ENCODE measurements around the gene MAPK13. TPM values are rescaled to one million over a fixed set of nuclear protein-coding genes. Genes with fewer than 3 reads are reported as not detected.
"Not testable (repeated sequence)": the region's sequence is repeated elsewhere in the genome, so short reads cannot be mapped to it uniquely, and the experiment has no call there.

Gene MAPK13
- 8.1 and 10.8 TPM in 2 replicates for total RNA-seq

DNA sequence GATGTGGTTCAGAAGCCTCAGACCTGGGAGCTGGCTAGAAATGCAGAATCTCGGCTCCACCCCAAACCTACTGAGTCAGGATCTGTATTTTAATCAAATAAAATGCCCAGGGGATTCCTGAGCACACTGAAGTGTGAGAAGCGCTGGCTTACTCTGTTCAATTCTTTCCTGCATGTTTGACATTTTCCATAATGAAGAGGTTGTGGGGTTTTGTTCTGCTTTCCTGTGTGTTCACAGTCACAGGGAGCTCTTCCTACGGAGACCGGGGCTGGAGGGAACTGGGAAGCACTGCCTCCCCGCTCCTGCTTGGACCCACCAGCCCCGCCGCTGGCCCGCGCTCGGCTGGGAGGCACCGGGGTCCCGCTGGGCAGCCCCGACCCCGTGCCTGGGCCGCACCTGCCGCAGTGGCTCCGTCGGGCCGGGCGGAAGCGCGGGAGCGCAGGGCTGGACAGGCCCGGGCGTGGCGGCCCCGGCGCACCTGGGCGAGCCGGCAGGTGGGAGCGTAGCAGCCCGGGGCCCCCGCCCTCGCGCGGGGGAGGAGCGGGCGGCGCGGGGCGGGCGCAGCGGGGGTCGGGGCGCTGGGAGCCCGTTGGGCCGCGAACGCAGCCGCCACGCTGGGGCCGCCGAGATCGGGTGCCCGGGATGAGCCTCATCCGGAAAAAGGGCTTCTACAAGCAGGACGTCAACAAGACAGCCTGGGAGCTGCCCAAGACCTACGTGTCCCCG, at the start of gene MAPK13:
Gene MAPK13 (plus strand): TSS at position 573 of the 726 bp plus-strand sequence. CDS start 70 bp downstream, at position 643.
- TF ChIP-seq, protein P1, sequence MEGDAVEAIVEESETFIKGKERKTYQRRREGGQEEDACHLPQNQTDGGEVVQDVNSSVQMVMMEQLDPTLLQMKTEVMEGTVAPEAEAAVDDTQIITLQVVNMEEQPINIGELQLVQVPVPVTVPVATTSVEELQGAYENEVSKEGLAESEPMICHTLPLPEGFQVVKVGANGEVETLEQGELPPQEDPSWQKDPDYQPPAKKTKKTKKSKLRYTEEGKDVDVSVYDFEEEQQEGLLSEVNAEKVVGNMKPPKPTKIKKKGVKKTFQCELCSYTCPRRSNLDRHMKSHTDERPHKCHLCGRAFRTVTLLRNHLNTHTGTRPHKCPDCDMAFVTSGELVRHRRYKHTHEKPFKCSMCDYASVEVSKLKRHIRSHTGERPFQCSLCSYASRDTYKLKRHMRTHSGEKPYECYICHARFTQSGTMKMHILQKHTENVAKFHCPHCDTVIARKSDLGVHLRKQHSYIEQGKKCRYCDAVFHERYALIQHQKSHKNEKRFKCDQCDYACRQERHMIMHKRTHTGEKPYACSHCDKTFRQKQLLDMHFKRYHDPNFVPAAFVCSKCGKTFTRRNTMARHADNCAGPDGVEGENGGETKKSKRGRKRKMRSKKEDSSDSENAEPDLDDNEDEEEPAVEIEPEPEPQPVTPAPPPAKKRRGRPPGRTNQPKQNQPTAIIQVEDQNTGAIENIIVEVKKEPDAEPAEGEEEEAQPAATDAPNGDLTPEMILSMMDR (IDR thresholded peaks at IDR 0.05; ENCODE audit: insufficient read depth, low read depth, low read length): no peak
- peak; percentile 39 for DNase-seq (ENCODE audit: low read depth)
- peak within 1 kb of the TSS; percentile 32 for H3K4me3 ChIP-seq (ENCODE audit: low read depth, low read length)

DNA sequence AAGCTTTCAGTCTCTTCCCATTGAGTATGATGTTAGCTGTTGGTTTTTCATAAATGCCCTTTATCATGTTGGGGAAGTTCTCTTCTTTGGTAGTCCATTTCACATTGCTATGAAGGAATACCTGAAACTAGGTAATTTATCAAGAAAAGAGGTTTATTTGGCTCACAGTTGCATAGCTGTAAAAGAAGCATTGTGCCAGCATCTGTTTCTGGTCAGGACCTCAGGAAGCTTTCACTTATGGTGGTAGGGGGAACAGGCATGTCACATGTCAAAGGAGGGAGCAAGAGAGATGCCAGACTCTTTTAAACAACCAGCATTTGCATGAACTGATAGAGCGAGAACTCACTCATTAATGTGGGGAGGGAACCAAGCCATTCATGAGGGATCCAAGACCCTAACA, 48.0 kb upstream of the MAPK13 start:
- no peak for DNase-seq (ENCODE audit: low read depth)
- H3K4me3 ChIP-seq (ENCODE audit: low read depth, low read length): no peak overlapping the region
- TF ChIP-seq, protein P1 (IDR thresholded peaks at IDR 0.05; ENCODE audit: insufficient read depth, low read depth, low read length): no peak

DNA sequence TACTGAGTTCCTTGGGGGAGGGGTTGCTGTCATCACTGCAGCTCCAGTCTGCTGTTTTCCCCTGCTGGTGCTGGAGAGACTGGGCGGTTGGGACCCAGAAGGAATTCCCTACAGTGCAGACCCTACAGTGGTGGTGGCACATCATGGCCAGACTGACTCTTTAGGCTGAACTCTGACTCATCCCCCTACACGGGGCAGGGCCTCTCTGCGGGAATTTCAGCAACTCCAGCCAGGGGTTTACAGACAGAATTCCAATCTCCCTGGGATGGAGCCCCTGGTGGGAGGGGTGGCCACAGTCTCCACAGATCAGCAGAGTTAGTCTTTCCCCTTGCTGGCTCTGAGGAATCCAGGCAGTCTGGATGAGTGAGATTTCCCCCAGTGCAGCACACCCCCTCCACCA, 46.9 kb upstream of the MAPK13 start:
- no peak for DNase-seq (ENCODE audit: low read depth)
- TF ChIP-seq, protein P1 (IDR thresholded peaks at IDR 0.05; ENCODE audit: insufficient read depth, low read depth, low read length): no peak
- no peak overlapping the region for H3K4me3 ChIP-seq (ENCODE audit: low read depth, low read length)

DNA sequence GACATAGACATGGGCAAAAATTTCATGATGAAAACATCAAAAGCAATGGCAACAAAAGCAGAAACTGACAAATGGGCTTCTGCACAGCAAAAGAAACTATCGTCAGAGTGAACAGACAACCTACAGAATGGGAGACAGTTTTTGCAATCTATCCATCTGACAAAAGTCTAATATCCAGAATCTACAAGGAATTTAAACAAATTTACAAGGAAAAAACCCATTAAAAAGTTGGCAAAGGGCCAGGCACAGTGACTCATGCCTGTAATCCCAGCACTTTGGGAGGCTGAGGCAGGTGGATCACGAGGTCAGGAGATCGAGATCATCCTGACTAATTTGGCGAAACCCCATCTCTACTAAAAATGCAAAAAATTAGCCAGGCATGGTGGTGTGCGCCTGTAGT, 42.1 kb upstream of the MAPK13 start:
- not testable (repeated sequence) for DNase-seq (ENCODE audit: low read depth); H3K4me3 ChIP-seq (ENCODE audit: low read depth, low read length)

DNA sequence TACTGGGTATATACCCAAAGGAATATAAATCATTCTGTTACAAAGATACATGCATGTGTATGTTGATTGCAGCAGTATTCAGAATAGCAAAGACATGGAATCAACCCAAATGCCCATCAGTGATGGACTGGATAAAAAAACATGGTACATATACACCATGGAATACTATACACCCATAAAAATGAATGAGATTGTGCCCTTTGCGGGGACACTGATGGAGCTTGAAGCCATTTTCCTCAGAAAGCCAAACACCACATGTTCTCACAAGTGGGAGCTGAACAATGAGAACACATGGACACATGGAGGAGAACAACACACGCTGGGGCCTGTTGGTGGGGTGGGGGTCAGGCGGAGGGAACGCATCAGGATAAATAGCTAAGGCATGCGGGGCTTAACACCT, 41.3 kb upstream of the MAPK13 start:
- H3K4me3 ChIP-seq (ENCODE audit: low read depth, low read length): no peak overlapping the region
- TF ChIP-seq, protein P1 (IDR thresholded peaks at IDR 0.05; ENCODE audit: insufficient read depth, low read depth, low read length): no peak
- DNase-seq (ENCODE audit: low read depth): no peak

DNA sequence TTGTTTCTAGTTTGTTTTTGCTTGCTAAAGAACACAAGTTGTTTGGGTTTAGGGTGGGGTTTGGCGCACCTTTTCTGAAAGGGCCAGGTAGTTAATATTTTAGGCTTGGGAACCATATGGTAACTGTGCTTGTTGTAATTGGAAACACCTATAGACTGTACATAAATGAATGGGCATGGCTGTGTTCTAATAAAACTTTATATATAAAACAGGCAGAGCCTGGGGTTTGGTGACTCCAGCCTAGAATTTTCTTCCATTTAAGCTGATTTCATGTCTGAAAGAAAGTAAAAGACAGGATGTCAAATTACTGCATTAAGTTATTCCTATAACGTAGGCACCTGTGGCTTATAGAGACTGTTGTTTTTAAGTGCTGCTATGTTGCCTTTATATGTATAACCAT, 36.1 kb upstream of the MAPK13 start:
- no peak overlapping the region for H3K4me3 ChIP-seq (ENCODE audit: low read depth, low read length)
- TF ChIP-seq, protein P1 (IDR thresholded peaks at IDR 0.05; ENCODE audit: insufficient read depth, low read depth, low read length): no peak
- DNase-seq (ENCODE audit: low read depth): no peak

DNA sequence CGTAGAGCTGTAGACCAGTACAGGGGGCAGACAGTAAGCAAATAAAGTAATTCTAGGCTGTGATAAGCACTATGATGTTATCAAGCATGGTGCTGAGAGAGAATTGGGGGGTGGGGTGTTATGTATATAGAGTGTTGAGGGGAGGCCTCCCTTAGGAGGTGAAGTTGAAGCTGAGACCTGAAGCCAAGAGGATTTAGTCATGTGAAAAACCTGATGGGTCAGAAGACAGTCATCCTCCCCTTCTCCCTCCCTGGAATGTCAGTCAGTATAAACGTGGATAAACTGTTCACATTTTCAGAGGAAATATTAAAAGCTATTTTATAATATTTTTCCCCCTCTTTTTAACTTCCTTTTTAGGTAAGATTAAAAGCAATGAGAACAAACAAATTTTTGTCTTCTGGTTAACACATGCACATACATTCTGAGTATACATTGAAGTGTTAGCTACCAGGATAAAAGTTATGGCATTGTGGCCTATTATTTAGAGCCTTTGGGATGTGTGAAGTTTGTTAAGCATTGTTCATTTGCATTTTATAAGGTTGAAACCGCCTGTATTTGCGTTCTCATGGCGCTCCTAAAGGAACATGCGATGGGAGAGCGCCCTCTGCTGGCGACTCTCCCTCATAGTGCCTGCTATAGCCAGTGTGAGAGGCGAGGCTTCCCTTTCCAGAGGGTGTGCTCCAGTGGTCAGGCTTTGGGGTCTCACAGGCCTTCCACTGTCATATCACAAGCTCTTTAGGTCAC, 35.4 kb upstream of the MAPK13 start:
- TF ChIP-seq, protein P1 (IDR thresholded peaks at IDR 0.05; ENCODE audit: insufficient read depth, low read depth, low read length): peak; percentile 92
- DNase-seq (ENCODE audit: low read depth): peak; percentile 80
- H3K4me3 ChIP-seq (ENCODE audit: low read depth, low read length): no peak overlapping the region
